CD14-positive monocyte (primary cell): ENCODE data around the gene EPS15. TPM values are rescaled to one million over a fixed set of nuclear protein-coding genes. Genes with fewer than 3 reads are reported as not detected.

Source experiments
- DNase-seq, 3 donors: peaks; one replicate each; pipeline ENCODE4 v3.0.0-alpha.2; 2011 to 2022
- H2AFZ ChIP-seq: 2 replicates; pipeline ENCODE4 v1.6.0; 2012; ENCODE audit warnings: mild to moderate bottlenecking, low read depth, low read length, inconsistent platforms; ENCODE audit not compliant: insufficient read depth, poor library complexity, severe bottlenecking
- H3K27ac ChIP-seq, 2 donors: 1 replicate in 1 of 2; 2 replicates in 1 of 2; pipeline ENCODE4 v1.5.1; 2012 to 2013; ENCODE audit warnings: low read length in 2 of 2, control low read depth in 1 of 2, inconsistent platforms in 1 of 2, low read depth in 1 of 2, mild to moderate bottlenecking in 1 of 2
- H3K27me3 ChIP-seq, 2 donors: one replicate each; pipeline versions ENCODE4 v1.6.0 to v1.6.1; 2011 to 2013; ENCODE audit warnings: low read length in 2 of 2; ENCODE audit not compliant: control insufficient read depth in 2 of 2, insufficient read depth in 2 of 2
- H3K36me3 ChIP-seq, 2 donors: replicated peaks in 1 of 2; 1 replicate in 1 of 2; 2 replicates in 1 of 2; pipeline versions ENCODE4 v1.5.1 to v1.6.1; 2012 to 2013; ENCODE audit warnings: low read length in 2 of 2, control low read depth in 1 of 2, inconsistent platforms in 1 of 2, mild to moderate bottlenecking in 1 of 2; ENCODE audit not compliant: insufficient read depth in 2 of 2, control insufficient read depth in 1 of 2
- H3K4me1 ChIP-seq, 2 donors: 1 replicate in 1 of 2; 2 replicates in 1 of 2; pipeline versions ENCODE4 v1.5.1 to v1.6.1; 2012 to 2013; ENCODE audit warnings: low read length in 2 of 2, control low read depth in 1 of 2, inconsistent platforms in 1 of 2, mild to moderate bottlenecking in 1 of 2, moderate library complexity in 1 of 2; ENCODE audit not compliant: insufficient read depth in 2 of 2, control insufficient read depth in 1 of 2
- H3K4me2 ChIP-seq: replicated peaks from 2 replicates; pipeline ENCODE3; 2012; ENCODE audit warnings: low read length, moderate library complexity, mild to moderate bottlenecking; ENCODE audit not compliant: poor library complexity, severe bottlenecking; ENCODE audit errors: extremely low read depth
- H3K4me3 ChIP-seq, 3 experiments: fragments of 200-600 bp in 1 of 3; sonication (generic) in 1 of 3; replicated peaks in 1 of 3; 1 replicate in 2 of 3; 2 replicates in 1 of 3; pipeline ENCODE4 v1.5.1; 2011 to 2013; ENCODE audit warnings: low read length in 3 of 3, mild to moderate bottlenecking in 3 of 3, control low read depth in 2 of 3, low read depth in 2 of 3, inconsistent platforms in 1 of 3, moderate library complexity in 1 of 3
- H3K79me2 ChIP-seq: 2 replicates; pipeline ENCODE4 v1.6.0; 2012; ENCODE audit warnings: mild to moderate bottlenecking, control low read depth, inconsistent platforms, low read length, moderate library complexity; ENCODE audit not compliant: insufficient read depth
- H3K9ac ChIP-seq: 2 replicates; pipeline ENCODE4 v1.6.0; 2017; ENCODE audit warnings: low read length, mild to moderate bottlenecking; ENCODE audit not compliant: insufficient read depth, poor library complexity, severe bottlenecking
- H3K9me3 ChIP-seq, 2 donors: replicated peaks in 1 of 2; 1 replicate in 1 of 2; 2 replicates in 1 of 2; pipeline versions ENCODE4 v1.5.1 to v1.6.1; 2012 to 2013; ENCODE audit warnings: low read length in 2 of 2, control low read depth in 1 of 2; ENCODE audit not compliant: control insufficient read depth in 1 of 2, insufficient read depth in 1 of 2
- H4K20me1 ChIP-seq: 2 replicates; pipeline ENCODE4 v1.6.0; 2012; ENCODE audit warnings: mild to moderate bottlenecking, low read length, control low read depth, moderate library complexity; ENCODE audit not compliant: insufficient read depth
- H3K27ac Mint-ChIP-seq, 7 donors: one replicate each; pipeline ENCODE4 v1.8.0; 2020; ENCODE audit warnings: mild to moderate bottlenecking in 7 of 7, mixed read lengths in 7 of 7, moderate library complexity in 6 of 7, inconsistent platforms in 2 of 7
- H3K27me3 Mint-ChIP-seq, 3 donors: one replicate each; pipeline ENCODE4 v1.8.0; 2021 to 2022; ENCODE audit warnings: low read depth in 3 of 3, mild to moderate bottlenecking in 3 of 3, mixed read lengths in 3 of 3, moderate library complexity in 3 of 3, inconsistent platforms in 1 of 3
- H3K36me3 Mint-ChIP-seq, 2 donors: one replicate each; pipeline ENCODE4 v1.8.0; 2020; ENCODE audit warnings: mixed read lengths in 2 of 2, inconsistent platforms in 1 of 2, mild to moderate bottlenecking in 1 of 2
- H3K4me1 Mint-ChIP-seq: one replicate; pipeline ENCODE4 v1.8.0; 2020; ENCODE audit warnings: mild to moderate bottlenecking, mixed read lengths
- H3K4me3 Mint-ChIP-seq, 2 donors: one replicate each; pipeline ENCODE4 v1.8.0; 2020; ENCODE audit warnings: mild to moderate bottlenecking in 2 of 2, mixed read lengths in 2 of 2, moderate library complexity in 1 of 2
- H3K9me3 Mint-ChIP-seq, 7 donors: one replicate each; pipeline ENCODE4 v1.8.0; 2020 to 2022; ENCODE audit warnings: mixed read lengths in 7 of 7, mild to moderate bottlenecking in 6 of 7, moderate library complexity in 6 of 7, inconsistent platforms in 2 of 7
- CTCF ChIP-seq: fragments of 200-600 bp; IDR thresholded peaks from one replicate; pipeline ENCODE4 v1.8.0; 2022; ENCODE audit warnings: antibody characterized with exemption, mild to moderate bottlenecking
- WGBS: methylation state at CpG from one replicate; pipeline ENCODE4 v1.1.5; 2013; ENCODE audit warnings: missing lambda C conversion rate; ENCODE audit not compliant: insufficient coverage; 5-methylcytosine and 5-hydroxymethylcytosine counted together
- intact Hi-C, 2 donors: fragments of 100-400 bp; cut with micrococcal nuclease; formaldehyde crosslinking; loops; one replicate each; pipeline versions ENCODE4 v1.15.0 to v1.15.1; 2023
- polyA plus RNA-seq, 3 donors: library from polyadenylated mRNA; depleted of rRNA in 1 of 3; unstranded in 2 of 3; stranded (reverse) in 1 of 3; fragments of 300-500 nt in 2 of 3; fragments of >200 nt in 1 of 3; fragmentation: Illumina TruSeq in 2 of 3; gene quantifications; 1 replicate in 2 of 3; 2 replicates in 1 of 3; pipeline ENCODE4 v1.2.3, GENCODE V29; 2012 to 2021

Gene EPS15
- polyA plus RNA-seq, 3 donors = 26.7 to 53.6 (median 36.4) TPM

GRCh38 chr1:51499694-51500093, 19.4 kb downstream of the EPS15 start:
- WGBS = 100% methylated on average over 2 of the region's 2 CpGs
- H3K36me3 Mint-ChIP-seq = peaks cover 34 to 50% of the 10 kb centered on the region in 2 donors
- intact Hi-C loops = no loop called here
- H3K4me3 Mint-ChIP-seq = no peak overlapping the region
- Histone ChIP-seq H3K9ac (no peak overlapping the region), H3K4me3 (no peak overlapping the region), H3K27me3 (no peaks in the 10 kb centered on the region), H4K20me1 (peaks cover 100% of the 10 kb centered on the region), H3K79me2 (peaks cover 99% of the 10 kb centered on the region), H3K9me3 (no peaks in the 10 kb centered on the region), H3K4me1 (no peaks in the 10 kb centered on the region), H2AFZ (no peak overlapping the region), H3K36me3 (peaks cover 0 to 36% of the 10 kb centered on the region in 2 donors), H3K4me2 (no peak overlapping the region), H3K27ac (no peak overlapping the region)
- no peak overlapping the region for H3K27ac Mint-ChIP-seq
- no peak for TF ChIP-seq CTCF
- no peaks in the 10 kb centered on the region for H3K27me3 Mint-ChIP-seq
- no peak for DNase-seq
- peaks cover 14% of the 10 kb centered on the region for H3K4me1 Mint-ChIP-seq
- H3K9me3 Mint-ChIP-seq = no peaks in the 10 kb centered on the region

GRCh38 chr1:51498924-51499323, 20.1 kb downstream of the EPS15 start:
- Mint-ChIP-seq H3K9me3 (no peaks in the 10 kb centered on the region), H3K4me3 (no peak overlapping the region), H3K36me3 (peaks cover 34 to 46% of the 10 kb centered on the region in 2 donors), H3K27me3 (no peaks in the 10 kb centered on the region), H3K4me1 (peaks cover 18% of the 10 kb centered on the region), H3K27ac (no peak overlapping the region)
- H3K36me3 ChIP-seq = peaks cover 0 to 34% of the 10 kb centered on the region in 2 donors
- H3K4me2 ChIP-seq = no peak overlapping the region
- peaks cover 100% of the 10 kb centered on the region for H4K20me1 ChIP-seq
- H3K4me1 ChIP-seq = no peaks in the 10 kb centered on the region
- H3K9me3 ChIP-seq = no peaks in the 10 kb centered on the region
- peaks cover 99% of the 10 kb centered on the region for H3K79me2 ChIP-seq
- no peak overlapping the region for H3K9ac ChIP-seq
- TF ChIP-seq CTCF = no peak
- WGBS = 100% methylated on average over 2 of the region's 2 CpGs
- no peaks in the 10 kb centered on the region for H3K27me3 ChIP-seq
- H3K27ac ChIP-seq = no peak overlapping the region
- no peak overlapping the region for H2AFZ ChIP-seq
- H3K4me3 ChIP-seq = no peak overlapping the region
- no peak for DNase-seq
- intact Hi-C loops = no loop called here
